Stimulated activated naive CD8-positive, alpha-beta T cell treated with anti-CD3 and anti-CD28 coated beads, Interleukin-15, Interleukin-2, amounts not matched to agents 100 ng/mL and 50 ng/mL, for 24 hours (primary cell): ENCODE results near the gene NXT1.

Source experiments
- H3K27ac Mint-ChIP-seq: one replicate; pipeline ENCODE4 v1.8.0; 2021; ENCODE audit warnings: mild to moderate bottlenecking, mixed read lengths
- H3K27me3 Mint-ChIP-seq: one replicate; pipeline ENCODE4 v1.8.0; 2021; ENCODE audit warnings: mixed read lengths
- H3K36me3 Mint-ChIP-seq: one replicate; pipeline ENCODE4 v1.8.0; 2021; ENCODE audit warnings: low read depth, mixed read lengths
- H3K4me1 Mint-ChIP-seq: one replicate; pipeline ENCODE4 v1.8.0; 2021; ENCODE audit warnings: low read depth, mixed read lengths
- H3K4me3 Mint-ChIP-seq: one replicate; pipeline ENCODE4 v1.8.0; 2021; ENCODE audit warnings: mild to moderate bottlenecking, mixed read lengths
- H3K9me3 Mint-ChIP-seq: one replicate; pipeline ENCODE4 v1.8.0; 2021; ENCODE audit warnings: mixed read lengths

The NXT1 gene

DNA sequence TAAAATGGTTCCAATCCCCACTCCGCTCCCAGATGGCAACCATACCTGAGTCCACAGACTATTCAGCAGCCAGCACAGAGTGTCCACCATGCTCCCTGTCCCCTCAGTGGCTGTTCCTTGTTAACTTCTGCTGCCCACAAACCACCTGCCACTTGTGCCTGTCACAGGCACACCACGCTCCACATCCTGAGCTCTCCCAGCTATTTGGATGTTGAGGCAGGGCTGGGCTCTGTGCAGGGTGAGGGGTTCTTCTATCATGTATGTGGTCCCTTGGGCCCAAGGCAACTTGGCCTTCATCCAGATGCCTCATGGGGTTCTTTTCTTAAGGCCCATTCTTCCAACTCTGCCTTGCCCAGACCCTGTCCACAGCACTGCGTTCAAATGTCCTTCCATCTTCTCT lies 34.0 kb upstream of the NXT1 start:
- Mint-ChIP-seq H3K27me3 (peaks cover 3% of the 10 kb centered on the region), H3K36me3 (no peaks in the 10 kb centered on the region), H3K4me1 (no peaks in the 10 kb centered on the region), H3K27ac (no peak overlapping the region), H3K4me3 (no peak overlapping the region), H3K9me3 (no peaks in the 10 kb centered on the region)

DNA sequence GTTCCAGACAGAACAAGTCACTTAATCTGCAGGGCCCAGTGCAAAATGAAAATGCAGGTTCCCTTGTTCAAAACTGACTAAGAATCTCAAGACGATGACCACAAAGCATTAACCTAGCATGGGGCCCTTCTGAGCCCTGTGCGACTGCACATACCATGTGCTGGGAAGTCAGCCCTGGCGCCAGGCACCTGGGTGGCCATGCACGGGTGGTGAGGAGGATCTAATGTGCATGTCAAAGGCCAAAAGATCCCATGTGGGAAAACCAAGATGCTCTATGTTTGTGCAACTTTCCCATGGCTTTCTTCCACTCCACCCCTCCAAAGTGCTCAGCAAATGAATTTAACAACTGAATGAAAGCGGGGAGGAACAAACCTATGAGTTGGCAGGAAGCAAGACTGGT lies 33.5 kb upstream of the NXT1 start:
- Mint-ChIP-seq H3K4me3 (no peak overlapping the region), H3K9me3 (no peaks in the 10 kb centered on the region), H3K36me3 (no peaks in the 10 kb centered on the region), H3K4me1 (no peaks in the 10 kb centered on the region), H3K27ac (no peak overlapping the region), H3K27me3 (peaks cover 3% of the 10 kb centered on the region)

DNA sequence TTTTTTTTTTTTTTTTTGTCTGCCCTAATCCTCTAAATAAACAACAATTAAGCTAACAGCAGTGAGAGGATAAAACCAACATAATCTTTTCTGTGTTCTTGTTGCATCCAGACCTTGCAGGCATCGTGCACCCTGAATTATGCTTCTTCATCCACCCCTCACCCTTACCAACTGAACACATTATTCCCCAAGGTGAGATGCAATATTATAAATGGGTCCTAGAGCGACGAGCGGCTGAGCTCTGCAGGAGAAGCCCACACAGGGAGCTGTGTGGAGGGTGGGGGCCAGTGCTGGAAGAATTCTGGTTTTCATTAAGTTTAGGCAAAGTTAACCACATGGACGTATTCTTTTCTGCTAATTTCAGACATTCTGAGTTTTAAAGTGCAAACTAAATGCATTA lies 32.2 kb upstream of the NXT1 start:
- no peaks in the 10 kb centered on the region for H3K4me1 Mint-ChIP-seq

DNA sequence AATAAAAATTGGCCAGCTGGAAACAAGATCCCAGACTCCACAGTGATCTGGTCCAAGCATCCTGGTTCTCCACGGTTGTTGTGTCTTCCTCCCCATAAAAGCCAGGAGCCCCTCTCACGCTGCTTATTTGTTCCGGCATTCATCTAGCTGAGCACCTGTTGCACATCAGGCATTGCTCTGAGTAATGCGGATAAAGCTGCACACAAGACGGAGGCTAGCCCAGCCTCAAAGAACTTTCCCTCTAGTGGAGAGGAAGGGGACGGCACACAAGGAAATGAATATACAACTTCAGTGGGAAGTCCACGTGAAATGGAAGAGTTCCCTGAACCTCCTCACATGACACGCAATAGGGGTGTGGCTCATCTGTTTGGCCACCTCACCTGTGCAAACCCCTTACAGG lies 30.3 kb upstream of the NXT1 start:
- H3K27ac Mint-ChIP-seq: no peak overlapping the region
- no peaks in the 10 kb centered on the region for H3K9me3 Mint-ChIP-seq
- no peaks in the 10 kb centered on the region for H3K36me3 Mint-ChIP-seq
- no peaks in the 10 kb centered on the region for H3K4me1 Mint-ChIP-seq
- peaks cover 3% of the 10 kb centered on the region for H3K27me3 Mint-ChIP-seq
- no peak overlapping the region for H3K4me3 Mint-ChIP-seq

More for the DNA sequence above, 32.2 kb upstream of the NXT1 start:
- Mint-ChIP-seq H3K27ac (no peak overlapping the region), H3K9me3 (no peaks in the 10 kb centered on the region), H3K4me3 (no peak overlapping the region), H3K27me3 (peaks cover 3% of the 10 kb centered on the region), H3K36me3 (no peaks in the 10 kb centered on the region)

DNA sequence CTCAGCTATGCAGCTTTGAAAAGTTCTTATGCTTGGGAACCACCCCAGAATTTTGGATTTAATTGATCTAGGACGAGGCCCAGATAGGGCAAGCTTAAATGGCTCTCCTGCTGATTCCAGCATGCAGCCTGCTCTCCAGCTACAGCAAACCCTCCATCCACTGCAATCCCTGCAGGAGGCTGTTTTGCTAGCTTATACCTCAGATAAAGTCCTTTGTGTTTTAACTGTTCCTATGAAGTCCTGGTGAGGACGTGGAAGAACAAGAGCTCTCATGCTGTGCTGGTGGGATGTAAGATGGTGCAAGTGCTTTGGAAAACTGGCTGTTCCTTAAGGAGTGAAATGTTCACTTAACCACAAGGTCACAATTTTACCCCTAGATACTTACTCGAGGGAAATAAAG lies 25.5 kb upstream of the NXT1 start:
- no peaks in the 10 kb centered on the region for H3K9me3 Mint-ChIP-seq

DNA sequence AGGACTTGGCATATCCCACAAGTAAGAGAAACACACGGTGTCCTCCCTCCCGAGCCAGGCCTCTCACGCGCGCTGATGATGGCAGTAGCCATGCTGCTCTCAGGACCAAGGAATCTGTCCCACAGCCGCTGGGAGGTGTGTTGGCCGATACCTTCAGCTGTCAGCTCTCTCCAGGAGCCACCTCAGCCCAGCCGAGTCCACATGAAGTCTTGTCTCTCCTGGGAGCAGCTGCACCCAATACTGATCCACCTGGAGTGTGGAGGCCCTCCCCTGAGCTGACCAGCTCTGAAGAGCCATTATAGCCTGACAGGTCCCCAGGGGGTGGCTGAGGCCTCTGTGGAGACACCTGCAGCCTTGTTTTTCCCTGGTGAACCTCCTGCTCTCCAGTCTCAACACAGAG lies 23.8 kb upstream of the NXT1 start:
- H3K27me3 Mint-ChIP-seq: no peaks in the 10 kb centered on the region
- no peaks in the 10 kb centered on the region for H3K36me3 Mint-ChIP-seq
- H3K9me3 Mint-ChIP-seq: no peaks in the 10 kb centered on the region
- H3K27ac Mint-ChIP-seq: no peak overlapping the region
- no peak overlapping the region for H3K4me3 Mint-ChIP-seq
- H3K4me1 Mint-ChIP-seq: no peaks in the 10 kb centered on the region

More for the DNA sequence above, 25.5 kb upstream of the NXT1 start:
- Mint-ChIP-seq H3K4me1 (no peaks in the 10 kb centered on the region), H3K4me3 (no peak overlapping the region), H3K27ac (no peak overlapping the region), H3K36me3 (no peaks in the 10 kb centered on the region), H3K27me3 (no peaks in the 10 kb centered on the region)

DNA sequence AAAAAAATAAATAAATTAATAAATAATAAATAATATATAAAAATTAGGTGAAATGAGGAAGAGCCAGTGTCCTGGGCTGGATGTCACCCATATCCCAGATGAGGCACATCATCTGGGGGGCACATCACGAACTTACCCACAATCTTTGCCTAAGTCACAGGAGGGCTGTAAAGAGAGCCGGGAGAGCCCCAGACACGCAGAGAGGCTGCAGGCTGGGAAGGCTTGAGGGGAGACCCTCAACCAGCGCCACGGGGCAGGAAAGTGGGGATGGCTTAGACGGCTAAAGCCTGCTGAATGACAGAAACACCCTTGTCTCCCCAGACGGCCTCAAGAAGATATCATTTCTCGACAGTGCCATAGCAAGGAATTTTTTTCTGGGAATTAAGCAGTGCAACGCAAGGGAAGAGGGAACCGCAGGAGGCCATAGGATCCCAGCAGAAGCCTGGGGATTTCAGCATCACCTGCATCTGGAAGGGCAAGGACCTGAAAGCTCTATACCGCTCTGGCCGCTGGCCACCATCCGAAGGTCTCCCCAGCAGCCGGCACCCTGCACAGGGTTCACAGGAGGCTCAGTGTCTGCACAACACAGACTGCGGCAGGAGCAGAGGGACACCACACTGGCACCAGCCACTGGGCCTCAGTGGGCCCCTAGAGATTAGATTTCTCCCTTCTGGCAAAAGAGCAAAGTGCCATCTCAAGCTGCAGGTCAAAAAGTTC lies 22.8 kb upstream of the NXT1 start:
- no peak overlapping the region for H3K27ac Mint-ChIP-seq
- no peaks in the 10 kb centered on the region for H3K27me3 Mint-ChIP-seq
- no peaks in the 10 kb centered on the region for H3K36me3 Mint-ChIP-seq
- no peaks in the 10 kb centered on the region for H3K4me1 Mint-ChIP-seq
- H3K9me3 Mint-ChIP-seq: no peaks in the 10 kb centered on the region
- no peak overlapping the region for H3K4me3 Mint-ChIP-seq

DNA sequence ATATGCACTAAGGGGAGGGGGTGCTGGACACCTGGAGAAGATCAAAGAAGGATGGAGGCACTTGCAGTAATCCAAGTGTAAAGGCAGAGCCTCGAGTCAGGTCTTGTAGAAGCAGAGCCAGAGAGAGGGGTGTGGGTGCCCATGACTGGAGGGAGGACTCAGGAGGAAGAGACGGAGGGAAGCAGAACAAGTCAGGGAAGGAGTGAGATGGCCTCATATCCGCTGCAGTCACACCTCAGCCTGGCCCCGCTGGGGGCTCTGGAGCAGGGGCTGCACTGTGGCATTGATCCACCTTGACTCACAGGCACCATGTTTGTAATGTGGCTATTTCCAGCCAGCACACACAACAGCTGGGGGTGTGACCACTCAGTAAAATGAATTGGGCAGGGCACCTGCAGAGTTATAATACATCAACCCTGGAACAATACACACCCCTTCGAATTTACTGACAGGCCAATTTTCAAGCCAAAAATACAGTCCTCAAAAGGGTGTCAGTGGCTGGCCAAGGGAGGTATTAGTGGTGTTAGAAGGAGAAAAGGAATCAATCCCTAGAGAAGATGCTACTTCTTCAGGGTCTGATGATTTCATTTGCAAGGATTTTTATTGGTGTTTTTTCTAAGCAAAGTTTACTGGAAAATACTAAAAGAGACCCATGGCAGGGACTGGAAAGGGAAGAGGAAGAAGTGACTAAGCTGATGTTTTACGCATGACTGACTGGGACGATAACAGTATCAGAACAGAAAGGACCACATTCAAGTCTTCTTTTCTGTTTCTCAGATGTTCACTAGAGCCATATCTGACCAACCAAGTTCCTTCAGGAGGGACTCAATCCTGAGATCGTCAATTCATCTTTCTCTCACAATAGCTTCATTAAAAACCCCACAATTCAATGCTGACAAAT lies 18.9 kb upstream of the NXT1 start:
- Mint-ChIP-seq H3K36me3 (peaks cover 4% of the 10 kb centered on the region), H3K9me3 (no peaks in the 10 kb centered on the region), H3K4me1 (no peaks in the 10 kb centered on the region), H3K4me3 (no peak overlapping the region), H3K27ac (no peak overlapping the region), H3K27me3 (no peaks in the 10 kb centered on the region)

DNA sequence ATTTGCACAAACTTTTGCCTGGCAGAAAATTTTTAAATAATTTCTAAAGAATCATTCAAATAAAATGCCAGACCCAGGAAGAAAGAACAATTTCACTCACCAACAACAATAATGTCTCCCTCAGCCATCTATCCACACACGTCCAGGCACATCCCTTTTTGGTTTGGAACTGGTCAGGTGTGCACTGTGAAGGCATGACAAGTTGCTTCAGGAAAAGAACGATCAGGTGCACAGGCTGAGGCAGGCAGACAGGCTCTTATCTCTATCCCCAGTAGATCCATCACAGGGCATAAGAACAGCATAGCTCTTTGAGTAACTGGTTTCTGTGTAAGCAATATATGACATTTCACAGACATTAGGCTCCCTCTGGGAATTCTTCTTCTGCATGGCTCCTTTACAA lies 18.1 kb upstream of the NXT1 start:
- Mint-ChIP-seq H3K4me1 (no peaks in the 10 kb centered on the region), H3K36me3 (peaks cover 4% of the 10 kb centered on the region), H3K9me3 (no peaks in the 10 kb centered on the region), H3K27me3 (no peaks in the 10 kb centered on the region), H3K4me3 (no peak overlapping the region), H3K27ac (no peak overlapping the region)

DNA sequence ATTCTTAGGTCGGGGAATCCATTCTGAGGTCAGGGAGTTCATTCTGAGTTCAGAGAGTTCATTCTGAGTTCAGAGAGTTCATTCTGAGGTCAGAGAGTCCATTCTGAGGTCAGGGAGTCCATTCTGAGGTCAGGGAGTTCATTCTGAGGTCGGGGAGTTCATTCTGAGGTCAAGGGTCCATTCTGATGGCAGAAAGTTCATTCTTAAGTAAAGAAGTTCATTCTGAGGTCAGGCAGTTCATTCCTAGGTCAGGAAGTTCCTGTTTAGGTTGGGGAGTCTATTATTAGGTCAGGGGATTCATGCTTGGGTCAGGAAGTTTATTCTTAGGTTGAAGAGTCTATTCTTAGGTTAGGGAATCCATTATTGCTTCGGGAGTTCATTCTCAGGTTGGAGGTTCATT lies 16.5 kb upstream of the NXT1 start:
- Mint-ChIP-seq H3K36me3 (peaks cover 4% of the 10 kb centered on the region), H3K4me1 (no peaks in the 10 kb centered on the region), H3K27me3 (no peaks in the 10 kb centered on the region), H3K4me3 (no peak overlapping the region), H3K27ac (peak overlapping the region; percentile 56), H3K9me3 (no peaks in the 10 kb centered on the region)

DNA sequence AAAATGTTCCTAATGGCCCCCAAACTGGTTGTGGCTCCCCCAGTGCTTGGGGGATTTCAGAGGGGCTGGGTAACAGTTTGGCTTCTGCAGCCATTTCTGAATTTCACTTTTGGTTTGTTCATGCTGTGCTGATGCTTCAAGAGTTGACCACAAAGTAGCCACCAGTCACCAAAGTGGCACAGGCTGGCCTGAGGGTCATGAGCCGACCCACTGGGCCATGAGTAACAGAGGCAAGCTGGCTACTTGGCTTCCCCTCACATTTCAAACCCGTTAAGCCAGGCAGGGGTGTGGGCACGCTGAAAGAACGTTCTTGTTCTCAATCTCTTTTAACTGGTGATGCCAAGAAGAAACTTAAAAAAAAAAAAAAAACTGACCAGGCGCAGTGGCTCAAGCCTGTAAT lies 15.1 kb upstream of the NXT1 start:
- Mint-ChIP-seq H3K27me3 (no peaks in the 10 kb centered on the region), H3K9me3 (no peaks in the 10 kb centered on the region), H3K36me3 (peaks cover 4% of the 10 kb centered on the region), H3K4me1 (no peaks in the 10 kb centered on the region), H3K27ac (no peak overlapping the region), H3K4me3 (no peak overlapping the region)

DNA sequence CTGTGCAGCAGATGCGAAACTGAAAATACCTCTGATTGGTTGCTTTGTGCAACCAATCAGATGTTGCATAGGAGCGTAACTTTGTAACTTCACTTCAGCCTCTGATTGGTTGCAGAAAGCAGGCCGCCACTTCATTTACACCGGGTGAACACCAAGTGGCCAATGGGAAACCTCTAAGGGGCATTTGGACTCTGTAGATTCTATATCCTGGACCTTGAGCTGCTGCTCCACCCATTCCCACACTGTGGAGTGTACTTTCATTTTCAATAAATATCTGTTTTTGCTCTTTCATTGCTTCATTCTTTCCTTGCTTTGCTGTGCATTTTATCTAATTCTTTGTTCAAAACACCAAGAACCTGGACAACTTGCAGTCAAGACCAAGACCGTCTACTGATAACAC lies 14.1 kb upstream of the NXT1 start:
- H3K36me3 Mint-ChIP-seq: peaks cover 4% of the 10 kb centered on the region
- no peaks in the 10 kb centered on the region for H3K9me3 Mint-ChIP-seq
- no peak overlapping the region for H3K27ac Mint-ChIP-seq
- no peak overlapping the region for H3K4me3 Mint-ChIP-seq
- no peaks in the 10 kb centered on the region for H3K4me1 Mint-ChIP-seq
- no peaks in the 10 kb centered on the region for H3K27me3 Mint-ChIP-seq

DNA sequence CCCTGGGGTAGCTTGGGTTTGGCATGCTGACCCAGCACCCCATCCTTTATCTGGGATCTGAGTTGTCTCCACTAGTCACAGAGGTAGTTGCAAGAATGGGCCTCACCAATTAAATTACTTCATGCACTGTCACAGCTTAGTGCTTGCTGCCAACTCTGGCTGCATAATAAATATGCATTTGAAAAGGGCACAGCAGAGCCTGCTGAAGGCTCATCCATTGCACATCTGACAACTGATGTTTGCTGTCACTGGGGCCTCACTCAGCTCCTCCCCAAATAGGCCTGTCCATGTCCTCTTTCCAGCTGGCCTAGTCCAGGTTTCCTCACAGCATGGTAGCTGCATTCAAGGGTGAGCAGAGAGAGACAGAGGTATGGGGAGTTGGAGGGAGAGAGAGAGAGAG lies 13.3 kb upstream of the NXT1 start:
- no peaks in the 10 kb centered on the region for H3K27me3 Mint-ChIP-seq
- H3K27ac Mint-ChIP-seq: no peak overlapping the region
- H3K36me3 Mint-ChIP-seq: peaks cover 4% of the 10 kb centered on the region
- no peaks in the 10 kb centered on the region for H3K9me3 Mint-ChIP-seq
- H3K4me3 Mint-ChIP-seq: no peak overlapping the region
- H3K4me1 Mint-ChIP-seq: no peaks in the 10 kb centered on the region

DNA sequence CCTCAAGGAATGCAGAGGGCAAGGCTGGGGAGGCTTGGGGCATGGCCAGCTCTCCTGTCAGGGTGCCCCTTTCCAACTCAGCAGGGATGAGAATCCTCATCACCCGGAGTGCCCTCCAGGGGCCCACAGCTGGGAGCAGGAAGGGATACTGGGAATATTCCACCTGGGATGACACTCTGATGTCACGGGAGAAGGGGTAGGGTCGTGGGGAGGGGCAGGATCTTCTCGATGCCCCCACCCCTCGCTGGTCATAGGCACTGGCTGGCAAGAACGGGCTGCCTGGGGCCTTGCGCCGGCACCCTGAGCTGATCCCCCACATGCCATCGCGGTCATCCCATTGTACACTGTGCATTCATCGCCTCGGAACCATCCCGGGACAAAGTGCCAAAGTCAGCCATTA lies 10.6 kb upstream of the NXT1 start:
- no peaks in the 10 kb centered on the region for H3K9me3 Mint-ChIP-seq
- no peak overlapping the region for H3K27ac Mint-ChIP-seq
- no peaks in the 10 kb centered on the region for H3K4me1 Mint-ChIP-seq
- H3K27me3 Mint-ChIP-seq: no peaks in the 10 kb centered on the region
- H3K4me3 Mint-ChIP-seq: no peak overlapping the region
- H3K36me3 Mint-ChIP-seq: no peaks in the 10 kb centered on the region

DNA sequence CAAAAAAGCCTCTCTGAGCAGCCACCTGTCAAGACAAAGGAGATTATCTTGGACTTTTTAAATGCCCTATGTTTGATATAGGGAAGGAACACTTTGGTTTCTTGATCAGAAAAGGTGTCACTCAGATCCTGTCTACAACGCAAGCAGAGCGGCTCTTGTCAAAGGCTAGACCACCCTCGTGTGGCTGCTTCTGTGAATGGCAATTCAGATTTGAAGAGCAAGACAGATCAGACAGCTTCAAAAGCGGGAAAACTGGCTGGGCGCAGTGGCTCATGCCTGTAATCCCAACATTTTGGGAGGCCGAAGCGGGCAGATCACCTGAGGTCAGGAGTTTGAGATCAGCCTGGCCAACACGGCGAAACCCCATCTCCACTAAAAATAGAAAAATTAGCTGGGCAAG lies 10.1 kb upstream of the NXT1 start:
- no peaks in the 10 kb centered on the region for H3K36me3 Mint-ChIP-seq
- H3K4me3 Mint-ChIP-seq: no peak overlapping the region
- no peaks in the 10 kb centered on the region for H3K9me3 Mint-ChIP-seq
- no peaks in the 10 kb centered on the region for H3K27me3 Mint-ChIP-seq
- H3K4me1 Mint-ChIP-seq: no peaks in the 10 kb centered on the region
- H3K27ac Mint-ChIP-seq: no peak overlapping the region
